Measurements from ENCODE around the gene PLCB3.

- TF ChIP-seq EZH2 (IDR thresholded peaks at IDR 0.05; ENCODE audit: low read depth, unreplicated experiment) (no peak), REST (IDR thresholded peaks at IDR 0.05; ENCODE audit: unreplicated experiment) (no peak)
- TF ChIP-seq, protein P1, sequence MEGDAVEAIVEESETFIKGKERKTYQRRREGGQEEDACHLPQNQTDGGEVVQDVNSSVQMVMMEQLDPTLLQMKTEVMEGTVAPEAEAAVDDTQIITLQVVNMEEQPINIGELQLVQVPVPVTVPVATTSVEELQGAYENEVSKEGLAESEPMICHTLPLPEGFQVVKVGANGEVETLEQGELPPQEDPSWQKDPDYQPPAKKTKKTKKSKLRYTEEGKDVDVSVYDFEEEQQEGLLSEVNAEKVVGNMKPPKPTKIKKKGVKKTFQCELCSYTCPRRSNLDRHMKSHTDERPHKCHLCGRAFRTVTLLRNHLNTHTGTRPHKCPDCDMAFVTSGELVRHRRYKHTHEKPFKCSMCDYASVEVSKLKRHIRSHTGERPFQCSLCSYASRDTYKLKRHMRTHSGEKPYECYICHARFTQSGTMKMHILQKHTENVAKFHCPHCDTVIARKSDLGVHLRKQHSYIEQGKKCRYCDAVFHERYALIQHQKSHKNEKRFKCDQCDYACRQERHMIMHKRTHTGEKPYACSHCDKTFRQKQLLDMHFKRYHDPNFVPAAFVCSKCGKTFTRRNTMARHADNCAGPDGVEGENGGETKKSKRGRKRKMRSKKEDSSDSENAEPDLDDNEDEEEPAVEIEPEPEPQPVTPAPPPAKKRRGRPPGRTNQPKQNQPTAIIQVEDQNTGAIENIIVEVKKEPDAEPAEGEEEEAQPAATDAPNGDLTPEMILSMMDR (conservative IDR thresholded peaks at IDR 0.05; ENCODE audit: low read depth in 2 of 2) = peak; percentile 52 to 68
These were observed at the start of gene PLCB3 for GRCh38 chr11:64251016-64251752.
